AG09309 (cell line): ENCODE measurements around the gene DARS2.
"Not testable (repeated sequence)": the region's sequence is repeated elsewhere in the genome, so short reads cannot be mapped to it uniquely, and the experiment has no call there.

ENCODE experiments used
- DNase-seq: peaks from one replicate; pipeline ENCODE4 v3.0.0-alpha.2; 2010; ENCODE audit warnings: low read depth
- H3K4me3 ChIP-seq: 2 replicates; pipeline ENCODE4 v1.5.1; 2011; ENCODE audit warnings: mild to moderate bottlenecking, low read depth, low read length, moderate library complexity; ENCODE audit not compliant: control insufficient read depth
- CTCF ChIP-seq: IDR thresholded peaks from 2 replicates; pipeline ENCODE4 v1.5.1; 2011; ENCODE audit warnings: mild to moderate bottlenecking, low read depth, low read length, inconsistent platforms; ENCODE audit not compliant: insufficient read depth, control insufficient read depth; ENCODE audit errors: missing control alignments

Gene DARS2

DNA sequence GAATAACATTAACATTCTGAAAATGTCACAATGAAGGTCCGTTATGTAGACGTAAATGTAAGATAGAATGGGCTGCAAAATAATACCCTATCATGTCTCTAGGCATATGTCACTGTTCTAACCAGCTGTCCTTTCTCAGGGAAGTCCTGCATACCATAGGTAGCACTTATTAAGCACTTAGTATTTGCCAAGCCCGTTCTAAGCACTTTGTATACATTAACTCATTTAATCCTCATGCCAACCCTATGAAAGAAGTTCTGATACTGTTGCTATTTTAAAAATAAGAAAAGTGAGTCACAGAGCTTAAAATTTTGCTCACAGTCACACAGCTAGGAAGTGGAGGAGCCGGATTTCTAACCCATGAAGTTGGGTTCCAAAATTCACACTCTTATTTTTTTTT, 27.6 kb downstream of the DARS2 start:
- H3K4me3 ChIP-seq, result no peak overlapping the region
- no peak for DNase-seq
- no peak for TF ChIP-seq CTCF

- no peak for DNase-seq
- H3K4me3 ChIP-seq, result no peak overlapping the region
Observed at GRCh38 chr1:173853074-173853473, 28.6 kb downstream of the DARS2 start.

GRCh38 chr1:173856014-173856413, 31.5 kb downstream of the DARS2 start:
- H3K4me3 ChIP-seq, result no peak overlapping the region
- TF ChIP-seq CTCF, result no peak
- DNase-seq, result no peak

More at GRCh38 chr1:173853074-173853473, 28.6 kb downstream of the DARS2 start:
- no peak for TF ChIP-seq CTCF

- H3K4me3 ChIP-seq, result no peak overlapping the region
- DNase-seq, result no peak
- TF ChIP-seq CTCF, result no peak
Observed at GRCh38 chr1:173856903-173857302, 32.4 kb downstream of the DARS2 start.

GRCh38 chr1:173857363-173857917, 33.0 kb downstream of the DARS2 start:
- no peak for TF ChIP-seq CTCF
- DNase-seq, result no peak
- no peak overlapping the region for H3K4me3 ChIP-seq

DNA sequence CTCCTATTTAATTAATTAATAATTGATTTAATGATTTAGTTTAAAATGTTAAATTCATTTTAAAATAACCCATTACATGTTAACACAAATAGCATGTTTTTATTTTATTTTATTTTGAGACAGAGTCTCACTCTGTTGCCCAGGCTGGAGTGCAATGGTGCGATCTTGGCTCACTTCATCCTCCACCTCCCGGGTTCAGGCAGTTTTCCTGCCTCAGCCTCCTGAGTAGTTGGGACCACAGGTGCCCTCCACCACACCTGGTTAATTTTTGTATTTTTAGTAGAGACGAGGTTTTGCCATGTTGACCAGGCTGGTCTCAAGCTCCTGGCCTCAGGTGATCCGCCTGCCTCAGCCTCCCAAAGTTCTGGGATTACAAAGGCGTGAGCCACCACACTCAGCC, 35.1 kb downstream of the DARS2 start:
- not testable (repeated sequence) for DNase-seq, H3K4me3 ChIP-seq

GRCh38 chr1:173860065-173860464, 35.6 kb downstream of the DARS2 start:
- DNase-seq, result no peak
- TF ChIP-seq CTCF, result no peak
- no peak overlapping the region for H3K4me3 ChIP-seq
